Gastroesophageal sphincter (tissue), 3 donors: Measurements from ENCODE around the gene MRTFB.

Experiments
- EP300 ChIP-seq: sonication (generic); formaldehyde crosslinking; IDR thresholded peaks from one replicate; pipeline ENCODE4 v1.6.1; 2017; ENCODE audit warnings: antibody characterized with exemption, mild to moderate bottlenecking
- POLR2A ChIP-seq, 2 donors: fragments of 450-650 bp; IDR thresholded peaks; one replicate each; pipeline ENCODE4 v1.6.1; 2017; ENCODE audit warnings: antibody characterized with exemption in 2 of 2, mild to moderate bottlenecking in 2 of 2, moderate library complexity in 1 of 2
- TF ChIP-seq, protein P1 (sequence below), 4 experiments: fragments of 200-600 bp in 2 of 4; fragments of 450-650 bp in 2 of 4; sonication (generic) in 1 of 4; IDR thresholded peaks; one replicate each; pipeline ENCODE4 v1.5.1; 2017 to 2019; ENCODE audit warnings: antibody characterized with exemption in 4 of 4, mild to moderate bottlenecking in 2 of 4, moderate library complexity in 2 of 4

DNA sequence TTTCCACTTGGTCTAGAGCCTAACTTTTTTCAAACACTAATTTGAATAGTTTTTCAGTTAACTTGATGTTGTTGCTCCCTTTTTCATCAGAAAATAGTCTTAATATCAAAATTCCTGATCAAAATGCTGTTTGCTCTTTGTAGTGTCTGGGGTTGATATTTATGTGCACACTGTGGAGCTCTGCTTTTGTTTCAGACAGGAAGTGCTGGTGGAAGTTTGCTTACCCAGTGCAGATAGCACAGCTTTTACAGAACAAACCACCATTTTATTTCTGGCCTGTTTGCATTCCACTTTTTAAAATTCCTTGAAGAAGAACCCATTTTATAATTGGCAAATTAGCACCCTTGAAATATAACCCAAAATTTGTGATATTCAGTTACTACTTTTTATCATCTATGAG, 125.4 kb downstream of the MRTFB start:
- no peak for TF ChIP-seq POLR2A (IDR thresholded peaks at IDR 0.05)
- TF ChIP-seq, protein P1, sequence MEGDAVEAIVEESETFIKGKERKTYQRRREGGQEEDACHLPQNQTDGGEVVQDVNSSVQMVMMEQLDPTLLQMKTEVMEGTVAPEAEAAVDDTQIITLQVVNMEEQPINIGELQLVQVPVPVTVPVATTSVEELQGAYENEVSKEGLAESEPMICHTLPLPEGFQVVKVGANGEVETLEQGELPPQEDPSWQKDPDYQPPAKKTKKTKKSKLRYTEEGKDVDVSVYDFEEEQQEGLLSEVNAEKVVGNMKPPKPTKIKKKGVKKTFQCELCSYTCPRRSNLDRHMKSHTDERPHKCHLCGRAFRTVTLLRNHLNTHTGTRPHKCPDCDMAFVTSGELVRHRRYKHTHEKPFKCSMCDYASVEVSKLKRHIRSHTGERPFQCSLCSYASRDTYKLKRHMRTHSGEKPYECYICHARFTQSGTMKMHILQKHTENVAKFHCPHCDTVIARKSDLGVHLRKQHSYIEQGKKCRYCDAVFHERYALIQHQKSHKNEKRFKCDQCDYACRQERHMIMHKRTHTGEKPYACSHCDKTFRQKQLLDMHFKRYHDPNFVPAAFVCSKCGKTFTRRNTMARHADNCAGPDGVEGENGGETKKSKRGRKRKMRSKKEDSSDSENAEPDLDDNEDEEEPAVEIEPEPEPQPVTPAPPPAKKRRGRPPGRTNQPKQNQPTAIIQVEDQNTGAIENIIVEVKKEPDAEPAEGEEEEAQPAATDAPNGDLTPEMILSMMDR (IDR thresholded peaks at IDR 0.05): no peak
- no peak for TF ChIP-seq EP300
